ENCODE measurements around the gene CTAGE1.
A peak's percentile ranks its signal among the peaks of the same experiment; 100 is the strongest.

The CTAGE1 gene

DNA sequence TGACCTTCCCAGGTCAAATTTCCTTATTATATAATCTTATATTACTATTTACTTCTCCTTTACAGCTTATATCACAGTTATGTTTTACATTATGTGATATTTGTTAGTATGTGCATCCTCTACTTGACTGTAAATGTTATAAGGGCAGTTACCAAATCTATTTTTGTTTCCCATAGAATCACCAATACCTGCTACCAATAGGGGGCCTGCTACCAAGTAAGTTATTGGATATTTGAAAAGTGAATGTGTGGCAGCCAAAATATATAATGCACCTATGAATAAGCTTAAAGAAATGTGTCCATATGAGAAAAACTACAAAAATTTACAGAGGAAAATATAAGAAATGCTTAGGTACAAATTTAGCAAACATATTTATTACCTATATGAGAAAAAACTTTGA, 23.9 kb upstream of the CTAGE1 start:
- peak; percentile 4 for DNase-seq (ENCODE audit: low read depth, low spot score)
- H3K4me3 ChIP-seq (ENCODE audit: low read length), result no peak overlapping the region

GRCh38 chr18:22439447-22439846, 21.7 kb upstream of the CTAGE1 start:
- DNase-seq (ENCODE audit: low read depth, low spot score), result no peak
- H3K4me3 ChIP-seq (ENCODE audit: low read length), result no peak overlapping the region

- no peak for DNase-seq (ENCODE audit: low read depth, low spot score)
- H3K4me3 ChIP-seq (ENCODE audit: low read length), result no peak overlapping the region
These were observed 18.4 kb upstream of the CTAGE1 start for GRCh38 chr18:22436136-22436535.

- DNase-seq (ENCODE audit: low read depth, low spot score), result no peak
These were observed 17.4 kb upstream of the CTAGE1 start for GRCh38 chr18:22434973-22435608.

GRCh38 chr18:22433956-22434355, 16.2 kb upstream of the CTAGE1 start:
- no peak overlapping the region for H3K4me3 ChIP-seq (ENCODE audit: low read length)
- DNase-seq (ENCODE audit: low read depth, low spot score), result no peak

More at GRCh38 chr18:22434973-22435608, 17.4 kb upstream of the CTAGE1 start:
- no peak overlapping the region for H3K4me3 ChIP-seq (ENCODE audit: low read length)

DNA sequence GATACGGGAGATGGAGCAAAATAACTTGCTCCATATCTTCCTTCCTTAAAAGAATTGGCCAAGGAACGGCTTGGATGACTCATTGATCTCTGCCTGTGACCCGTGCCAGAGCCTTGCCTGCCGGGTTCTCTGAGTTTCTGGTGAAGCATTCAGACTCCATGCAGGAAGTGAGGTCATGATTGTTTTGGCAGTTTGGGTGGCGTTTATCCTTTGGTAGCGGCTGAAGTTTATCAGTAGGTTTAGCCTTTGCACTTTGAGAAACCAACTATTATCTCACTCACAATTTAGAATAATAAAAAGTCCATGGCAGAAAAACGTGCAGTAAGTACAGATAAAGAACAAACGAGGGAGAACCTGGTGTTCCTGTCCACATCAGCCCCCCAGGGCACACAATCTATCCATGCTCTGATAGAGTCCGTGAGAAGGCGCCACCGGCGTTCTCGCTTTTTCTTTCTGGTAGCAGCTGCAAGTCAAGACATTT, 15.0 kb upstream of the CTAGE1 start:
- H3K4me3 ChIP-seq (ENCODE audit: low read length), result no peak overlapping the region
- DNase-seq (ENCODE audit: low read depth, low spot score), result no peak

DNA sequence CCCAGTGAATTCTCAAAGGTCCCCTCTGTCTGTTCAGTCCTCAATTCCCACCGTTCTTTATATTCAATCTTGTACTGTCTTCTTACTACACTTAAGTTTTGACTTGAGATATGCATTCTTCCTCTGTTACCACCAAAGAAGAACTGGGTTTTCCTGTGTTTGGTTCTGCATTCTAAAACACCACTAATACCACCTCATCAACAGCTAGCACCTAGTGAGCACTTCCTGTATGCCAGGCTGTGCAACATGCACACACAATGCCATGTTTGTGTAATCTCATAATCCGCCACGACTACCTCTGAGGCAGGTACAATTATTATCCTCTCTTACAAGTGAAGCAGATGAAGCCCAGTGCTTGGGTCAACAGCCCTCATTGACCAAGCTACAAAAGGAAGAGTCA, 11.8 kb upstream of the CTAGE1 start:
- no peak for DNase-seq (ENCODE audit: low read depth, low spot score)

GRCh38 chr18:22428672-22429071, 11.0 kb upstream of the CTAGE1 start:
- H3K4me3 ChIP-seq (ENCODE audit: low read length), result no peak overlapping the region
- no peak for DNase-seq (ENCODE audit: low read depth, low spot score)

More for the DNA sequence above, 11.8 kb upstream of the CTAGE1 start:
- no peak overlapping the region for H3K4me3 ChIP-seq (ENCODE audit: low read length)

GRCh38 chr18:22427822-22428549, 10.3 kb upstream of the CTAGE1 start:
- no peak overlapping the region for H3K4me3 ChIP-seq (ENCODE audit: low read length)
- DNase-seq (ENCODE audit: low read depth, low spot score), result no peak

- no peak overlapping the region for H3K4me3 ChIP-seq (ENCODE audit: low read length)
- no peak for DNase-seq (ENCODE audit: low read depth, low spot score)
These were observed 6.8 kb upstream of the CTAGE1 start for GRCh38 chr18:22424565-22424963.

DNA sequence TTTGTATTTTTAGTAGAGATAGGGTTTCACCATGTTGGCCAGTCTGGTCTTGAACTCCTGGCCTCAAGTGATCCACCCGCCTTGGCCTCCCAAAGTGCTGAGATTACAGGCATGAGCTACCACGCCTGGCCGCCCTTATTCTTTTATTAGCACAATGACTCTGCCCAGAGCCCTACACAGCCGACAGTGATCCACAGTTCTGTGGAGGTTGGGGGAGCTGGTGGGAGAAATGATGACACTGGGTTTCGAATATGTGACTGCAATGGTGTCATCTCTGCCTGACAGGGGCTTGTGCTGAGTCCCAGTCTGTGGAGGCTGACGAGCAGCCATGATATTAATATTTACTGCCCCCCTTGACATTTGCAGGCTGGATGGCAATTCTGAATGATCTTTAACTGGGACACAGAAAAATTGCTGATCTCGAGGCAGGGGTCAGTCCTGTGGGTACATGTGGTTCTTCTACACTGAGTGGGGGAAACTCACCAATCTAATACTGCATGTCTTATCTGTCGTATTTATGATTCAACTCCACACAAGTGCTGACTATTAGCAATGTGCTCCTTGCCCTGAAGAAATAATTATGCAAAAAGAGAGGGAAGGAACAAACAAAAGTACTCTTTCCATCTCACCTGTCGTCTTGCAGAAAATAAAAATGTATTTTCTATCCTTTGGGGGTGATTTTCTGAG, 6.3 kb upstream of the CTAGE1 start:
- no peak for DNase-seq (ENCODE audit: low read depth, low spot score)

GRCh38 chr18:22422909-22423548, 5.3 kb upstream of the CTAGE1 start:
- DNase-seq (ENCODE audit: low read depth, low spot score), result no peak
- H3K4me3 ChIP-seq (ENCODE audit: low read length), result no peak overlapping the region

More for the DNA sequence above, 6.3 kb upstream of the CTAGE1 start:
- no peak overlapping the region for H3K4me3 ChIP-seq (ENCODE audit: low read length)

DNA sequence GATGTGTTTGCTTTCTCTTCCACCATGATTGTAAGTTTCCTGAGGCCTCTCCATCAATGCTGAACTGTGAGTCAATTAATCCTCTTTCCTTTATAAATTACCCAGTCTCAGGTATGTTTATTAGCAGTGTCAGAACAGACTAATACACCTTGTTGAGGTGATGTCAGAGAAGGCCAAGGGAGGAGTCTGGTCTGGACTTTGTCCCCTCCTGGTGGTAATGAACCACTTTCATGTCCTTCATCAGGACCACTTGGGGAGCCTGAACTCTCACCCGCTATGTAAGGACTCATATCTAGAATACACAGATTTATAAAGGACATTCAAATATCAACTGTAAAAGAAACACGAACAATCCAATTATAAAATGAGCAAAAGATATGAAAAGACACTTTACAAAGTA, 2.9 kb upstream of the CTAGE1 start:
- H3K4me3 ChIP-seq (ENCODE audit: low read length), result no peak overlapping the region
- DNase-seq (ENCODE audit: low read depth, low spot score), result no peak

DNA sequence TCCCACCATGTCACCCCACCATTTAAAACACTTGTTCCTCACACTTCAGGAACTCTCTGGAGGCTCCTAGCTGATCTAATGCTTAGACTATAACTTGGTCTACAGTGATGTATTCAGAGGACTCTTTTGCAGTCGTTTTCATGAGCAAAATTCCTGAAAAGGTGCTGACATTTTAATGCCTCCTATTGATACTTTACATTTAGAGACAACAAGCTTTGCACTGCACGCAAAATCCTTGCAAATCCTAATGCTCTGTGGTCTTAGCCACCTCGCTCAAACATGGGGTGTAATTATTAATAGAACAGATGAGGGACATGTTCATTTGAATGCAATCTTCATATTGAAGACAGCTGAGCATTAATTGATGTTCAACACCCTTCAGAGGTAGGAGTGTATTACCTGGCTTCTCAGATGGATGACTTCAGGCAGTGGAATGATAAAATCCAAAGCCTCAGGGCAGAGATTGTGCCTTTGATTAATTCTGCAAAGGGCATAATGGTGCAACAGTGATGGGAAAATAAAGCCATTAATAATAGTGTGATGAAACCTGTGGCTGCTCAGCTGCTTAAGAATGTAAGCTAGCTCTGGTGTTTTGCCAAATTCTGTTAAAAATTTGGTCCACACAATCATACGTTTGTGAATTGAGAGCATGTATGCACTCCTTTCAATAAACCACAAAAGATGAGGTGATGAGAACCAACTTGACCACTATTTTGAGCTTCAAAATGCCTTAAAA, 5.4 kb downstream of the CTAGE1 start:
- no peak for DNase-seq (ENCODE audit: low read depth, low spot score)
- H3K4me3 ChIP-seq (ENCODE audit: low read length), result no peak overlapping the region

DNA sequence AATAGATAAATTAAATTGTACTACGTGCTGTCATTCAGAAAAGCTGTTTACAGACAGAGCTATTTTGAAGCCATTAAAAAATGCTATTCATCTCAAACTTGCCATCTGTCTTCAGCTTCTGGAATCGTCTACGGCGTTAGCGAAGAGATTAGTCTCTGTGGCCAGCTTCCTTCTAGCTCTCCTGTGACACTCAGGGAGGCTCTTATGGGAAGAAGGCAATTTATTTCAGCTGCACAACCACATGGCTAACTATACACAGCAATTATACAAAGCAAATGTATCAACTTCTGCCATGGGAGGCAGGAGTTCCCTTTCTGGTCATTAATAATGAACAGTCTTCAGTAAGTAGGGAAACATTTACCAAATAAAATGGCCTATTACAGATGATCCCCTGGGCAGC, 6.3 kb downstream of the CTAGE1 start:
- H3K4me3 ChIP-seq (ENCODE audit: low read length), result no peak overlapping the region
- no peak for DNase-seq (ENCODE audit: low read depth, low spot score)

DNA sequence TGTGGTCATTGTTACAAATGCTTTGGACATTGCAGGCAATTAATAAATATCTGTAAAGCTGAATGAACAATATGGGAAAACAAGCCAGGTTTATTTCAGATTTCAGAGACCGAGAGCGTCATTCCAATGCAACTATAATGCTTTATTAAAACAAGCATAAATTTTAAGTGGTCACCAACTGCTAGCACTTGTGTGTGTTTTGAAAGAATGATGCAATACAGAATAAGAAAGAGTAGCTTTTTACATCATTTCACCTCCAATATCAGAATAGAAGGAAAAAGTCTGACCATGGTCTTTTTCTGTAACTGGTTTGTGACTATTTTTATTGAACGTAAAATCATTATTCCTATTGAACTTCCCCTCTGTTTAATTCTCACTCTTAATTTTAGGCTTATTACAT, 7.6 kb downstream of the CTAGE1 start:
- H3K4me3 ChIP-seq (ENCODE audit: low read length), result no peak overlapping the region
- no peak for DNase-seq (ENCODE audit: low read depth, low spot score)

DNA sequence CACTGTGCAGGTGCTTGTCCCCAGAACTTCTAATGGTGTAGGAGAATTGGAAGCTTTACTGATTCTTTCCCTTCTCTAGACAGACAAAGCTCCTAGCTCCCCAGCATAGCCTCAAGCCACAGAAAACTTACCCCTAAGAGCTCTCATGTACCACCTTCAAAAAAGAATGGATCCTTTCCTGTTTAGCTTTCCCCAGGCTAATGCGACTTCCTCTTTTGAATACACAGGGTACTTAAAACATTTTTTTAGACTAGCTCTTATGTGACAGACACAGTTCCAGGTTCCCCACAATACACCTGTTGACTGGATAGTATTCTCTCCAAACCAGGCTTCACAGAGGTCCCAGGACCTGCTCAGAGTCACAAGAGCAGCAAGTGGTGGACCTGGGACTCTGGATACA, 8.3 kb downstream of the CTAGE1 start:
- no peak for DNase-seq (ENCODE audit: low read depth, low spot score)
- no peak overlapping the region for H3K4me3 ChIP-seq (ENCODE audit: low read length)

- H3K4me3 ChIP-seq (ENCODE audit: low read length), result no peak overlapping the region
- no peak for DNase-seq (ENCODE audit: low read depth, low spot score)
These were observed 9.7 kb downstream of the CTAGE1 start for GRCh38 chr18:22408059-22408458.

GRCh38 chr18:22405142-22405541, 12.6 kb downstream of the CTAGE1 start:
- no peak overlapping the region for H3K4me3 ChIP-seq (ENCODE audit: low read length)
- DNase-seq (ENCODE audit: low read depth, low spot score), result no peak

Data from Jurkat, Clone E6-1 (cell line).